SK-N-SH treated with all-trans-retinoic acid at 6 μM for 48 hours (cell line): Measurements from ENCODE around the gene TNFRSF9.
"Not testable (repeated sequence)": the region's sequence is repeated elsewhere in the genome, so short reads cannot be mapped to it uniquely, and the experiment has no call there.

ENCODE experiments used
- ATAC-seq: fragments of 200-7000 bp; cut with Tn5 transposase; 3 replicates; pipeline ENCODE4 v1.9.1; 2020; ENCODE audit warnings: mild to moderate bottlenecking, moderate library complexity
- ARNTL ChIP-seq: fragments of 450-650 bp; formaldehyde crosslinking; IDR thresholded peaks from 2 replicates; pipeline ENCODE4 v1.5.0; 2020; ENCODE audit warnings: low read depth, mild to moderate bottlenecking, moderate library complexity, borderline replicate concordance
- BACH2 ChIP-seq: fragments of 250-450 bp; sonication (Bioruptor Pico); IDR thresholded peaks from 2 replicates; pipeline ENCODE4 v1.9.0; 2021; ENCODE audit warnings: mild to moderate bottlenecking, borderline replicate concordance
- ESRRG ChIP-seq: fragments of 250-450 bp; sonication (Bioruptor Pico); IDR thresholded peaks from 2 replicates; pipeline ENCODE4 v1.6.1; 2021; ENCODE audit warnings: mild to moderate bottlenecking
- GLIS3 ChIP-seq: fragments of 250-450 bp; sonication (Bioruptor Pico); IDR thresholded peaks from 2 replicates; pipeline ENCODE4 v1.5.0; 2020; ENCODE audit warnings: mild to moderate bottlenecking, moderate library complexity
- ISL1 ChIP-seq: fragments of 250-450 bp; sonication (Bioruptor Pico); IDR thresholded peaks from 2 replicates; pipeline ENCODE4 v2.1.2; 2022; ENCODE audit warnings: mild to moderate bottlenecking, moderate library complexity
- PPARA ChIP-seq: fragments of 250-450 bp; sonication (Bioruptor Pico); IDR thresholded peaks from 2 replicates; pipeline ENCODE4 v1.5.0; 2020; ENCODE audit warnings: mild to moderate bottlenecking, borderline replicate concordance
- RARB ChIP-seq: fragments of 250-450 bp; sonication (Bioruptor Pico); IDR thresholded peaks from 2 replicates; pipeline ENCODE4 v1.8.0; 2021; ENCODE audit warnings: mild to moderate bottlenecking, moderate library complexity
- SNAI2 ChIP-seq: fragments of 250-450 bp; sonication (Bioruptor Pico); IDR thresholded peaks from 2 replicates; pipeline ENCODE4 v1.5.0; 2020; ENCODE audit warnings: mild to moderate bottlenecking, moderate library complexity
- TCF4 ChIP-seq: fragments of 250-450 bp; sonication (Bioruptor Pico); IDR thresholded peaks from 2 replicates; pipeline ENCODE4 v1.8.0; 2021; ENCODE audit warnings: mild to moderate bottlenecking, moderate library complexity, borderline replicate concordance
- TOX ChIP-seq: fragments of 250-450 bp; sonication (Bioruptor Pico); IDR thresholded peaks from 2 replicates; pipeline ENCODE4 v1.8.0; 2021; ENCODE audit warnings: mild to moderate bottlenecking, moderate library complexity, borderline replicate concordance
- ZFP3 ChIP-seq: fragments of 250-450 bp; sonication (Bioruptor Pico); IDR thresholded peaks from 2 replicates; pipeline ENCODE4 v1.5.0; 2020; ENCODE audit warnings: mild to moderate bottlenecking, moderate library complexity
- ZFP30 ChIP-seq: fragments of 450-650 bp; formaldehyde crosslinking; IDR thresholded peaks from 2 replicates; pipeline ENCODE4 v1.5.0; 2022; ENCODE audit warnings: mild to moderate bottlenecking, moderate library complexity
- ZNF565 ChIP-seq: fragments of 450-650 bp; formaldehyde crosslinking; conservative IDR thresholded peaks from 2 replicates; pipeline ENCODE4 v1.5.0; 2020; ENCODE audit warnings: low read depth, mild to moderate bottlenecking, moderate library complexity
- ZNF70 ChIP-seq: fragments of 450-650 bp; formaldehyde crosslinking; IDR thresholded peaks from 2 replicates; pipeline ENCODE4 v1.5.0; 2020; ENCODE audit warnings: mild to moderate bottlenecking, moderate library complexity
- ZNF8 ChIP-seq: fragments of 450-650 bp; formaldehyde crosslinking; IDR thresholded peaks from 2 replicates; pipeline ENCODE4 v1.5.0; 2020; ENCODE audit warnings: mild to moderate bottlenecking, moderate library complexity
- TF ChIP-seq, protein P1 (sequence below): fragments of 250-450 bp; sonication (Bioruptor Pico); IDR thresholded peaks from 2 replicates; pipeline ENCODE4 v1.5.1; 2021; ENCODE audit warnings: mild to moderate bottlenecking, moderate library complexity
- TF ChIP-seq, protein P2 (sequence below): fragments of 250-450 bp; sonication (Bioruptor Pico); IDR thresholded peaks from 2 replicates; pipeline ENCODE4 v1.8.0; 2021; ENCODE audit warnings: low read depth, mild to moderate bottlenecking, moderate library complexity, borderline replicate concordance
- TF ChIP-seq, protein P3 (sequence below): fragments of 250-450 bp; sonication (Bioruptor Pico); IDR thresholded peaks from 2 replicates; pipeline ENCODE4 v1.8.0; 2020; ENCODE audit warnings: mild to moderate bottlenecking, moderate library complexity, borderline replicate concordance
- TF ChIP-seq, protein P4 (sequence below): fragments of 250-450 bp; sonication (Bioruptor Pico); IDR thresholded peaks from 2 replicates; pipeline ENCODE4 v1.5.1; 2020; ENCODE audit warnings: low read depth, mild to moderate bottlenecking, moderate library complexity
- TF ChIP-seq, protein P5 (sequence below): fragments of 250-450 bp; sonication (Bioruptor Pico); IDR thresholded peaks from 2 replicates; pipeline ENCODE4 v1.5.0; 2020; ENCODE audit warnings: mild to moderate bottlenecking, moderate library complexity

The TNFRSF9 gene

DNA sequence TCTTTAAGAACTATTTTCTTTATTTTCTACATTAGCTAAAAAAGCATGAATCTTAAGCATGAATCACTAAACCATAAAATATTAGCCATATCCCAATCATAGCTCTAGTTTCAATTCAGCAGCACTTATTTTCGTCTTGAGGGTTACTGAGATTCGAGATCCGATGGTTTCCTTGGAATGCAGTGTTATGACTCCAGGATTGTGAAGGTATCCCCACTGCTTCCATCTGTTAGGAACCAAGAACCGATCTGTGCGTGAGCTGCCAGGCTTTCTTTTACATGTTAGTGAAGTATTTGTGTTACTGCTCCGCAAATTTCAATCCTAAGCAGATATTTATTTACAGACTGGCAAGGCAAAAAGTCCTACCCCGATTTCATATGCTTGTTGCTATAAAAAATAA is 18.8 kb downstream of the TNFRSF9 start (continued):
- TF ChIP-seq, protein P1, sequence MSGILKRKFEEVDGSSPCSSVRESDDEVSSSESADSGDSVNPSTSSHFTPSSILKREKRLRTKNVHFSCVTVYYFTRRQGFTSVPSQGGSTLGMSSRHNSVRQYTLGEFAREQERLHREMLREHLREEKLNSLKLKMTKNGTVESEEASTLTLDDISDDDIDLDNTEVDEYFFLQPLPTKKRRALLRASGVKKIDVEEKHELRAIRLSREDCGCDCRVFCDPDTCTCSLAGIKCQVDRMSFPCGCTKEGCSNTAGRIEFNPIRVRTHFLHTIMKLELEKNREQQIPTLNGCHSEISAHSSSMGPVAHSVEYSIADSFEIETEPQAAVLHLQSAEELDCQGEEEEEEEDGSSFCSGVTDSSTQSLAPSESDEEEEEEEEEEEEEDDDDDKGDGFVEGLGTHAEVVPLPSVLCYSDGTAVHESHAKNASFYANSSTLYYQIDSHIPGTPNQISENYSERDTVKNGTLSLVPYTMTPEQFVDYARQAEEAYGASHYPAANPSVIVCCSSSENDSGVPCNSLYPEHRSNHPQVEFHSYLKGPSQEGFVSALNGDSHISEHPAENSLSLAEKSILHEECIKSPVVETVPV (CRISPR knock-in tag), result no peak
- no peak for TF ChIP-seq ZNF565 (CRISPR knock-in tag)
- TF ChIP-seq, all 23 proteins: peak for 0

GRCh38 chr1:7919880-7920279 is 20.8 kb downstream of the TNFRSF9 start:
- no peak for ATAC-seq
- TF ChIP-seq ARNTL (no peak), TCF4 (no peak), ZFP3 (no peak), ZFP30 (CRISPR knock-in tag) (no peak), GLIS3 (CRISPR knock-in tag) (no peak), TOX (CRISPR knock-in tag) (no peak), BACH2 (CRISPR knock-in tag) (no peak), ZNF565 (CRISPR knock-in tag) (no peak), SNAI2 (CRISPR knock-in tag) (no peak), RARB (CRISPR knock-in tag) (no peak), ISL1 (CRISPR knock-in tag) (no peak)
- TF ChIP-seq, protein P2, sequence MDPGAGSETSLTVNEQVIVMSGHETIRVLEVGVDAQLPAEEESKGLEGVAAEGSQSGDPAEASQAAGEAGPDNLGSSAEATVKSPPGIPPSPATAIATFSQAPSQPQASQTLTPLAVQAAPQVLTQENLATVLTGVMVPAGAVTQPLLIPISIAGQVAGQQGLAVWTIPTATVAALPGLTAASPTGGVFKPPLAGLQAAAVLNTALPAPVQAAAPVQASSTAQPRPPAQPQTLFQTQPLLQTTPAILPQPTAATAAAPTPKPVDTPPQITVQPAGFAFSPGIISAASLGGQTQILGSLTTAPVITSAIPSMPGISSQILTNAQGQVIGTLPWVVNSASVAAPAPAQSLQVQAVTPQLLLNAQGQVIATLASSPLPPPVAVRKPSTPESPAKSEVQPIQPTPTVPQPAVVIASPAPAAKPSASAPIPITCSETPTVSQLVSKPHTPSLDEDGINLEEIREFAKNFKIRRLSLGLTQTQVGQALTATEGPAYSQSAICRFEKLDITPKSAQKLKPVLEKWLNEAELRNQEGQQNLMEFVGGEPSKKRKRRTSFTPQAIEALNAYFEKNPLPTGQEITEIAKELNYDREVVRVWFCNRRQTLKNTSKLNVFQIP (CRISPR knock-in tag), result no peak
- TF ChIP-seq, protein P3, sequence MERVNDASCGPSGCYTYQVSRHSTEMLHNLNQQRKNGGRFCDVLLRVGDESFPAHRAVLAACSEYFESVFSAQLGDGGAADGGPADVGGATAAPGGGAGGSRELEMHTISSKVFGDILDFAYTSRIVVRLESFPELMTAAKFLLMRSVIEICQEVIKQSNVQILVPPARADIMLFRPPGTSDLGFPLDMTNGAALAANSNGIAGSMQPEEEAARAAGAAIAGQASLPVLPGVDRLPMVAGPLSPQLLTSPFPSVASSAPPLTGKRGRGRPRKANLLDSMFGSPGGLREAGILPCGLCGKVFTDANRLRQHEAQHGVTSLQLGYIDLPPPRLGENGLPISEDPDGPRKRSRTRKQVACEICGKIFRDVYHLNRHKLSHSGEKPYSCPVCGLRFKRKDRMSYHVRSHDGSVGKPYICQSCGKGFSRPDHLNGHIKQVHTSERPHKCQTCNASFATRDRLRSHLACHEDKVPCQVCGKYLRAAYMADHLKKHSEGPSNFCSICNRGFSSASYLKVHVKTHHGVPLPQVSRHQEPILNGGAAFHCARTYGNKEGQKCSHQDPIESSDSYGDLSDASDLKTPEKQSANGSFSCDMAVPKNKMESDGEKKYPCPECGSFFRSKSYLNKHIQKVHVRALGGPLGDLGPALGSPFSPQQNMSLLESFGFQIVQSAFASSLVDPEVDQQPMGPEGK (CRISPR knock-in tag), result no peak

GRCh38 chr1:7917971-7918370 is 22.7 kb downstream of the TNFRSF9 start:
- ATAC-seq, result not testable (repeated sequence)

DNA sequence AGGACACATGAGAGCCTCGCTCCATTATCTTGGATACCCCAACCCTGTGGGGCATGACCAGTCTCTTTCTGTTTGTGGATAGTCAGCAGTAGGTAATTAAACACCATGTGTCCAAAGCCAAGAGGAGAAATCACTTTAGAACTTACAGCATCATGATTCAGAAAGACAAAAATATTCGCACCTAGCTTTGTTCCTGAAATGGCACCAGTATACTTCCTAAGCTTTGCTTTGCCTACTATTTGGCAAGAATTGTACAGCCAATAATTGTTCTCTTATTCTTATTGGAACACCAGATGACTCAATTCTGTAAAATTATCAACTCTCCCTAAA is 24.2 kb downstream of the TNFRSF9 start:
- TF ChIP-seq SNAI2 (CRISPR knock-in tag) (no peak), ZNF70 (CRISPR knock-in tag) (no peak), ZNF565 (CRISPR knock-in tag) (no peak), TCF4 (no peak), ZNF8 (no peak), BACH2 (CRISPR knock-in tag) (no peak), TOX (CRISPR knock-in tag) (no peak), ISL1 (CRISPR knock-in tag) (no peak), PPARA (no peak), ESRRG (CRISPR knock-in tag) (no peak)
- TF ChIP-seq, protein P1 (CRISPR knock-in tag), result no peak
- TF ChIP-seq, protein P4, sequence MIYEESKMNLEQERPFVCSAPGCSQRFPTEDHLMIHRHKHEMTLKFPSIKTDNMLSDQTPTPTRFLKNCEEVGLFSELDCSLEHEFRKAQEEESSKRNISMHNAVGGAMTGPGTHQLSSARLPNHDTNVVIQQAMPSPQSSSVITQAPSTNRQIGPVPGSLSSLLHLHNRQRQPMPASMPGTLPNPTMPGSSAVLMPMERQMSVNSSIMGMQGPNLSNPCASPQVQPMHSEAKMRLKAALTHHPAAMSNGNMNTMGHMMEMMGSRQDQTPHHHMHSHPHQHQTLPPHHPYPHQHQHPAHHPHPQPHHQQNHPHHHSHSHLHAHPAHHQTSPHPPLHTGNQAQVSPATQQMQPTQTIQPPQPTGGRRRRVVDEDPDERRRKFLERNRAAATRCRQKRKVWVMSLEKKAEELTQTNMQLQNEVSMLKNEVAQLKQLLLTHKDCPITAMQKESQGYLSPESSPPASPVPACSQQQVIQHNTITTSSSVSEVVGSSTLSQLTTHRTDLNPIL, result no peak
- TF ChIP-seq, protein P5, sequence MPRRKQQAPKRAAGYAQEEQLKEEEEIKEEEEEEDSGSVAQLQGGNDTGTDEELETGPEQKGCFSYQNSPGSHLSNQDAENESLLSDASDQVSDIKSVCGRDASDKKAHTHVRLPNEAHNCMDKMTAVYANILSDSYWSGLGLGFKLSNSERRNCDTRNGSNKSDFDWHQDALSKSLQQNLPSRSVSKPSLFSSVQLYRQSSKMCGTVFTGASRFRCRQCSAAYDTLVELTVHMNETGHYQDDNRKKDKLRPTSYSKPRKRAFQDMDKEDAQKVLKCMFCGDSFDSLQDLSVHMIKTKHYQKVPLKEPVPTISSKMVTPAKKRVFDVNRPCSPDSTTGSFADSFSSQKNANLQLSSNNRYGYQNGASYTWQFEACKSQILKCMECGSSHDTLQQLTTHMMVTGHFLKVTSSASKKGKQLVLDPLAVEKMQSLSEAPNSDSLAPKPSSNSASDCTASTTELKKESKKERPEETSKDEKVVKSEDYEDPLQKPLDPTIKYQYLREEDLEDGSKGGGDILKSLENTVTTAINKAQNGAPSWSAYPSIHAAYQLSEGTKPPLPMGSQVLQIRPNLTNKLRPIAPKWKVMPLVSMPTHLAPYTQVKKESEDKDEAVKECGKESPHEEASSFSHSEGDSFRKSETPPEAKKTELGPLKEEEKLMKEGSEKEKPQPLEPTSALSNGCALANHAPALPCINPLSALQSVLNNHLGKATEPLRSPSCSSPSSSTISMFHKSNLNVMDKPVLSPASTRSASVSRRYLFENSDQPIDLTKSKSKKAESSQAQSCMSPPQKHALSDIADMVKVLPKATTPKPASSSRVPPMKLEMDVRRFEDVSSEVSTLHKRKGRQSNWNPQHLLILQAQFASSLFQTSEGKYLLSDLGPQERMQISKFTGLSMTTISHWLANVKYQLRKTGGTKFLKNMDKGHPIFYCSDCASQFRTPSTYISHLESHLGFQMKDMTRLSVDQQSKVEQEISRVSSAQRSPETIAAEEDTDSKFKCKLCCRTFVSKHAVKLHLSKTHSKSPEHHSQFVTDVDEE, result no peak
- no peak for ATAC-seq
